HG03196 (cell line): Measurements from ENCODE around the gene RBM43.

Experiments
- ATAC-seq: cut with Tn5 transposase; IDR thresholded peaks from one replicate; pipeline ENCODE4 v1.9.1; 2021; ENCODE audit not compliant: unreplicated experiment

The RBM43 gene

DNA sequence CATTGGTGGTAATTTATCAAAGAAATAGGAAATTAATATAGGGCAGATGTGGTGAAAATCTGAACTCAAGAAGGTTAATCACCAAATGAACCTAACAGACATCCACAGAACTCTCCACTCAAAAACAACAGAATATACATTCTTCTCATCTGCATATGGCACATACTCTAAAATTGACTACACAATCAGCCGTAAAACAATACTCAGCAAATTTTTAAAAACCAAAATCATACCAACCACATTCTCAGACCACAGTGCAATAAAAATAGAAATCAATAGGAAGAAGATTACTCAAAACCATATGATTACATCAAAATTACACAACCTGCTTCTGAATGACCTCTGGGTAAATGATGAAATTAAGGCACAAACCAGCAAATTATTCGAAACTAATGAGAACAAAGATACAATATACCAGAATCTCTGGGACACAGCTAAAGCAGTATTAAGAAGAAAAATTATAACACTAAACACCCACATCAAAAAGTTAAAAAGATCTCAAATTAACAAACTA is 31.0 kb downstream of the RBM43 start:
- no peak for ATAC-seq

- ATAC-seq, result no peak
Measured at GRCh38 chr2:151228847-151229512, 32.7 kb downstream of the RBM43 start.

DNA sequence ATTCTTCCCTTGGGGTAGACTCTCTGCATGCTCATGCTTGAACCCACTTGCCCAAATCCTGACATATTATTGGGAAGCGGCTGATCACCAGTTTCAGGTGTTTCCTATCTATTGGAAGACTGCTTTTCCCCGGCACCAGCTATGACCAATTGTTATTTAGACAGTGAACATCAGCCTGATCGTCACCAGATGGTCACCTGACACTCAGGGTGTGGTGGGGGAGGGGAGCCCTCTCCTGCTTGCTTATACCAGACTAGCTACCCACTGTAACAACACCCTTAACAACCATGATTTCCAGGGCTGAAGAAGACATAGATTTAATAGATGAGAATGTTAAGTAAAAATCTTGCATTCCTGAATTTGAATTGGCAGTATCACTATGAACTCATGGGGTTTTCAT is 44.3 kb downstream of the RBM43 start:
- no peak for ATAC-seq

GRCh38 chr2:151207100-151207499 is 54.6 kb downstream of the RBM43 start:
- ATAC-seq, result no peak

GRCh38 chr2:151206446-151206968 is 55.2 kb downstream of the RBM43 start:
- no peak for ATAC-seq

- no peak for ATAC-seq
Measured at GRCh38 chr2:151205571-151205970, 56.1 kb downstream of the RBM43 start.

- ATAC-seq, result no peak
Measured at GRCh38 chr2:151204756-151205155, 56.9 kb downstream of the RBM43 start.

DNA sequence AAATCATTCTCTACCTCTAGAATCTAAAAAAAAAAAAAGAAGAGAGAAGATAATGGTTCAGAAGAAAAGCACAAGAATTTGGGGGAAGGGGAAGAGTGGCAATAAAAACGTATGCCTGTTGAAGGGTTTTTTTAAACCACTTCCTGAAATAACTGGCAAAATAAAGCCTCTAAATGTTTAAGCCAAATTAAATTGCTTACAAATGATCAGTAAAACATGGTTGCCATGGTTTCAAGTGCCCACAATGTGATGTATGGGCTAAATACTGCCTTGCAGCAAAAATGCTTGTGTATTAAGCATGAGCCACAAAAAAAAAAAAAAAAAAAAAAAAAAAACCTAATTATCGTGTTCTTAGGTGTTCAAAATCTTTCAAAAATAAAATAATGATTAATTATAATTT is 60.8 kb downstream of the RBM43 start:
- ATAC-seq, result no peak

DNA sequence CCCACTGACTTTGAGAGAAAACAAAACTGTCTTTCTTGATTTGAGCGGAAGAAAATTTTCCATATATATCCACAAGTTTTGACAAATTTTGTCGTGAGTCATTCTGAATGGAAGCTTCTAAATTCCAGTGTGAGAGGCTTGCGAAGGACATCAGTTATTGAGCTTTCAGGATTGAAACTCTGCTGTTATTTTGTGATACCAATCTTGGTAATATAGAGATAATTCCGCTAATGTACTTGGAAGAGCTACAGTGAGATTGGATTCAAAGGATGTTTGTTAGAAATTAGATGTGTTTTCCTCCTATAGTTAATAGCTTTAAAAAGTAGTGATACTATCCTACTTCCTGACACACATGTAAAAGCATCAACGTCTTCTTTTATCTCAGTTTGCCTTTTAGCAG is 61.4 kb downstream of the RBM43 start:
- no peak for ATAC-seq

GRCh38 chr2:151198645-151199044 is 63.0 kb downstream of the RBM43 start:
- no peak for ATAC-seq
